ENCODE results near the gene LAMC3.

Gene LAMC3

GRCh38 chr9:131080589-131080988, 71.6 kb downstream of the LAMC3 start:
- DNase-seq (ENCODE audit: low read depth): no peak

DNA sequence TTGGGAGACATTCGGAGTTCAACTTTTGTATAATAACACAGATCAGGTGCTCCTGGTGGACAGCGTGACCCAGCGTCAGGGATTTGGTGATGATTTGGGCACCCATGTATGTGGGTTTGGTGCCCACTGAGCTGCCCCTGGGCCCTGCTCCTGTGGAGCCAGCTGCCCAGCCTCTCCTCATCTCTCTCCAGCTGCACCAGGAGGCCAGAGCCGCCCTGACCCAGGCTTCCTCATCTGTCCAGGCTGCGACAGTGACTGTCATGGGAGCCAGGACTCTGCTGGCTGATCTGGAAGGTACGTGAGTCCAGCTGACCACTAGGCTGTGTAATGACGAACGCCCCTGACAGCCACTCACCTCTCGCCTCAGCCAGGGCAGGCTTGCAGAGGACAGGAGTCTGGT, 72.9 kb downstream of the LAMC3 start:
- no peak for DNase-seq (ENCODE audit: low read depth)

DNA sequence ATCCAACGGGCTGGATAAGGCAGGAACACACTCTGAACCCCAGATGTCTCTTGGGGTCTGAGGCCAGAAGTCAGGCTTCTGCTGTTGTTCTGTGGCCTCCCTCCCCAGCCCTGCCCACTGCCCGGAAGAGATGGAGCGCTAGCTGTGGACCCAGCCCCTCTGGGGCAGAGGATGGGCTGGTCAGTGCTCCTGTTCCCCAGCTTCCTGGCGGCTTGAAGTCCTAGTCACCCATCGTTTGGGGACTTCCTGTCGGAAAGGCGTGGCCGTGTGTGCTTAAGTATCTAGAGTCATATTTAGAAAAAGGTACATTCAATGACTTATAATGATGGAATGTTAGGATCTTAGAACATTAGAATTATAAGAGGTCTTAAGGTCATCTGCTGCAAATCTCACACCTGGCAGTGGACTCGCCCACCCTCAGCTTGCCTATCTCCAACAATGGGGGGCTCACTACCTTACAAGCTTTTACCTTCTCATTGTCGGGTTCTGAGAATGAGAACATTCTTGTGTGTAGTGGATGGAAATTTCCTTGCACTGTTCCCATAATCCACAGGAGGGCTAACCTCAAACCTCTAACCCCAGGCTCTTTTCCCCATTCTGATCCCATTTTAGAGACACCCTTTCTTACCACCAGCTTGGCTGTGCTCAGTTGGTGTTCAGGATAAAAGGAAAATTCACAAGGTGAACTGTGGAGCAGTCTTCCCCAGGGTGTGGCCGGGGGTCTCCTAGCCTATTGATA, 74.0 kb downstream of the LAMC3 start:
- DNase-seq (ENCODE audit: low read depth): no peak

- no peak for DNase-seq (ENCODE audit: low read depth)
Measured at GRCh38 chr9:131084661-131085369, 75.8 kb downstream of the LAMC3 start.

- DNase-seq (ENCODE audit: low read depth): no peak
Measured at GRCh38 chr9:131085370-131086122, 76.6 kb downstream of the LAMC3 start.

DNA sequence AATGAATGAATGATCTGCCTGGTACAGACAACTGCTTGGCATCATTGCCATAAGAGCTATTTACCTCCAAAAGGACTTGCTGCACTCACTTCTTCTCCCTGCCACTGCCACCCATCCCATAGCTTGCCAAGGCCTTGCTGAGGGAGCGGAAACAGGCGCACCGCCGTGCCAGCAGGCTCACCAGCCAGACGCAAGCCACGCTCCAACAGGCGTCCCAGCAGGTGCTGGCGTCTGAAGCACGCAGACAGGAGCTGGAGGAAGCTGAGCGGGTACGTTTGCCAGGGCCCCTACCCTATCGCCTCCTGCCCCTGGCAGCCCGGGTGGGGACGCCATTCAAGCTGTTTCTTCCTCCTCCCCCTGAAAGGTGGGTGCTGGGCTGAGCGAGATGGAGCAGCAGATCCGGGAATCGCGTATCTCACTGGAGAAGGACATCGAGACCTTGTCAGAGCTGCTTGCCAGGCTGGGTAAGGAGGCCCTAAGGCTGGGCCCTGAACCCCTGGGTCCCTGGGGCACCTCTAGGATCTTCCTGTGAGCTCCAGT, 78.5 kb downstream of the LAMC3 start:
- DNase-seq (ENCODE audit: low read depth): no peak

DNA sequence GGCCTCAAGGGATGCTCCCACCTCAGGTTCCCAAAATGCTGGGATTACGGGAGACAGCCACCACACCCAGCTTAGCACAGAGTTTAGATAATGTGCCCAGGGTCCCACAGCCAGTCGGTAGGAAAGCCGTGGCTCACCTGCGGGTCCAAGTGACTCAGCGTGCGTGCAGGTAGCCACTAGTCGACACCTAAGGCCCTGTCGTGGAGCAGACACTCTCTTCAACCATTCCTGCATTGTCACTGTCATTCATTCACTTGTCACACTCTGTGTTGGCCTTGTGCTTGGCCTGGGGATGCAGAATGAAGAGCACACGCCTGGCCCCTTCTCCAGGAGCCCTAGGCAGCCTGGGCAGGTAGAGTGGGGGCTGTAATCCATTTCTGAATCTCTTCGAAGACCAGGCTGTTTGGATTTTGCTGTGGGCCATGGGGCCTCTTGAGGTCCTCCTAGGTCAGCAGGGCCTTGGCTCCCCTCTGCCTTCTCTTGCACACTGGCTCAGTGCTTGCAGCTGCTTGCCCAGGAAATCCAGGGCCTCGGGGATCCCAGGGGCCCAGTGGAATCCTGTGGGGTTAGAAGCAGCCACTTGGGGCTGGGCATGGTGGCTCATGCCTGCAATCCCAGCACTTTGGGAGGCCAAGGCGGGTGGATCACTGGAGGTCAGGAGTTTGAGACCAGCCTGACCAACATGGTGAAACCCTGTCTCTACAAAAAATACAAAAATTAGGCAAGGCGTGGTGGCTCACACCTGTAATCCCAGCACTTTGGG, 81.2 kb downstream of the LAMC3 start:
- DNase-seq (ENCODE audit: low read depth): no peak

GRCh38 chr9:131091352-131091992, 82.5 kb downstream of the LAMC3 start:
- DNase-seq (ENCODE audit: low read depth): no peak

- no peak for DNase-seq (ENCODE audit: low read depth)
Measured at GRCh38 chr9:131092030-131092429, 83.1 kb downstream of the LAMC3 start.

DNA sequence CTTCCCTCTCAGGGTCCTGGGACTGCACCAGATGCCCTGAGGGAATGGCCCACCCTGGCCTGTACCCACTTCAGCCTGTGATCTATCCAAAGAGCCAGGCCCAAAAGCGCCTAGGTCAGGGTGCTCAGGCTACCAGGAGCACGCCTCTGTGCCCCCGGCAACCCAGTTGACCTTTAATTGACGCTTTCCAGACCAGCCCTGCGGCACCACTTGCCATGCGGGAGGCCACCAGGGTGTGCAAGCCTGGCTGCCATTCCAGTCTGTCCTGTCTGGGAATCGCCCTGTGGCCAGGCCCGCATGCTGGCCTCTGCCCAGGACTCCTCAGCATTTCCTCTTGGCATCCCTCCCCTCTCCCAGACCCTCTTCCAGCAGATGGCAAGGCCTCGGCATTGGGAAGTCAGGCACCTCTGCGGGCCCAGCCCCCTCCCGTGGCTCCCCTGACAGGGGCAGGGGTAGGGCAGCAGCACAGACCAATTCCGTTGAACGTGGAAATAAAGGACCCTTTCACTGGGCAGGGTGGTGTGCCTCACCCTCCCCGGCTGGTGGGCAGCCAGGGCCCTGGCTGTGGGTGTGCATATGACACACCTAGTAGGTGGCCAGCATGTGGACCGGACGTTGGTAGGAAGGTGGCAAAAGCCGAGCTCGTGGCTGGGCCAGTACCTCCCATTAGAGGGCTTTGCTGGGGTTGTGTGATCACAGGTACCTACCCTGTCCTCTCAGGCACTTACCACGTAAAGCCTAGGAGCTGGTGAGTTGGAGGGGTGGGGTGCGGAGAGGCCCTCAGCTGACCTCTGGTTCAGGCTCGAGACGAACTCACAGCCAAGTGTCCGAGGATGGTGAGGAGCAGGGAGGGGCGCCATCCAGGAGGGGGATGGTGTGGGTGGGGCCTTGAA, 83.8 kb downstream of the LAMC3 start:
- DNase-seq (ENCODE audit: low read depth): no peak

- DNase-seq (ENCODE audit: low read depth): no peak
Measured at GRCh38 chr9:131094015-131094414, 85.0 kb downstream of the LAMC3 start.

GRCh38 chr9:131094622-131095021, 85.6 kb downstream of the LAMC3 start:
- DNase-seq (ENCODE audit: low read depth): no peak

GRCh38 chr9:131095666-131096268, 86.8 kb downstream of the LAMC3 start:
- DNase-seq (ENCODE audit: low read depth): no peak

- DNase-seq (ENCODE audit: low read depth): no peak
Measured at GRCh38 chr9:131096269-131097125, 87.5 kb downstream of the LAMC3 start, which contains the start of gene AIF1L. Gene AIF1L (plus strand): TSS chr9:131096531. CDS start chr9:131096630, 99 bp downstream.

DNA sequence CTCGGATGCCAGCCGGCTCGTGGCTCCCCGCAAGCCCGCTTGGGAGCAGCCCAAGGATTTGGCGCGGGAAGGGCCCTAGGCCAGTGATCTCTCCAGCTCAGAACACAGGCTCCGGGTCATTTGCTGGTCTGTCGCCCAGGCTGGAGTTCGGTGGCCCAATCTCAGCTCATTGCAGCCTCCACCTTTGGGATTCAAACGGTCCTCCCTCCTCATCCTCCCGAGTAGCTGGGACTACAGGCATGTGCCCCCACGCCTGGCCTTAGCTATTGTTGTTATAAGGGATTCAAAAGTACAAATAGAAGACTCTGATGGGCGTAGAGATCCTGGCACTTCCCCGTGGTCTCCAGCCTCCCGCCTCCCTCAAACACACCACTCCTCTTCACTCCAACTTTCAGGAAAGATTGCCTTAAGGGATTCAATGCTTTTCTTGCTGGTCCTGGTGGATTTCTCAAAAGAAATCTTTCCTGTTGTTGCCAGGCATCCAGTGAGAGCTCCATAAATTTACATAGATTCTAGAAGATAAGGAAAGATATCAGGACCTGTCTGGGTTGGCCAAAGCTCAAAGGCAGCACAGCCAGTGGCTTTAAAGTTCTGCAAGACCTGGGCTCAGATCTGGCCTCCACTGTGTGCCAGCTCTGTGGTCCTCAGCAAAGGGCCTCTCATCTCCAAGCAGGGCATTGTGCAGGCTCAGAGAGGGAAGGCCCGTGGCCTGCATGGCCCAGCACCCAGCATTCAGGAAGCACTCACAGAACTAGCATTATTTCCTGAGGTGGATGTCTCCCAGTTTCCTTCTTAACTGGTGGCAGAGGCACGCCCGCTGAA, 88.4 kb downstream of the LAMC3 start:
- no peak for DNase-seq (ENCODE audit: low read depth)

DNA sequence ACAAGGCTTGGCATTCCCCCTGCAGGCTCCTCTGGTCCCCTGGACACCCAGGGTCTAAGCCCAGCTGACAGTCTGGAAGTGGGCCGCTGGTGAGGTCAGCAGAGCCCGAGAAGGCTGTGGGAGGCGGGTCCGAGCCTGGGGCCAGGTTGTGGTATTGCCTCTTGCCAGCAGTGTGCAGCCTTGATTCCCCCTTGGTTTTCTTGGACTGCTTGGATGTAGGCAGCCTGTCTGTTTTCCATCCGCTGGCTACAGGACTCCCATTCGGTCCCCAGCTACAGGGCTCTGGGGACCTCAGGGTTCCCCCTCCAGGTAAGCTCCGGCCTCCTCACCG, 88.9 kb downstream of the LAMC3 start:
- DNase-seq (ENCODE audit: low read depth): no peak

- DNase-seq (ENCODE audit: low read depth): no peak
Measured at GRCh38 chr9:131098391-131099101, 89.6 kb downstream of the LAMC3 start.

Data from activated T-helper 1 cell treated with Interleukin-2 at 50 U/mL for 16 hours (primary cell).